ENCODE results near the gene ADARB2.

DNA sequence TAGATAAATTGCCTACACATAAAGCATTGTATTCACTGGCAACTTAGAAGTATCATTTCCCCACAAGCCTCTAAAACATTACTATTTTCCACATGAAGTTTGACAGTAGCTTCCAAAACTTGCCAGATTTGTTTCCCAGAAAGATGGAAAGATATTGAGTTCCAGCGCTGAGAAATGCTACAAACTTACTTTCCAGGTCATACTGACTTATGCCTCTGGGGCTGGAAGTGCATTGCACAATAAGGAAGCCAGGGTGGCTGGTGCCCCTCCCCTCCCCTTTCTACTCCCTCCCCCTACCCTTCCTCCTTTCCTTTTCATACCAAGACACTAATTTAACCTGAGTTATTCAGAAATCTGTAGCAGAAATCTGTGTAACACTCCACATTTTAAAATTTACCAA lies 468.5 kb downstream of the ADARB2 start:
- TF ChIP-seq EZH2phosphoT487 (IDR thresholded peaks at IDR 0.05; ENCODE audit: insufficient read depth, low read depth) (no peak), EZH2 (IDR thresholded peaks at IDR 0.05; ENCODE audit: insufficient read depth, poor library complexity, severe bottlenecking) (no peak)
